Keratinocyte (primary cell): ENCODE results near the gene ACOT7. TPM values are rescaled to one million over a fixed set of nuclear protein-coding genes. Genes with fewer than 3 reads are reported as not detected.

Experiments used
- DNase-seq: peaks from one replicate; pipeline ENCODE4 v3.0.0-alpha.2; 2011; ENCODE audit warnings: low read depth, missing footprints, low spot score
- FAIRE-seq: peaks from 2 replicates; lab custom pipeline; 2011; peaks lifted over from hg19 to GRCh38; lab: Jason Lieb, UNC
- H2AFZ ChIP-seq: 2 replicates; pipeline ENCODE4 v1.6.0; 2012; ENCODE audit warnings: low read length, control low read depth, inconsistent platforms; ENCODE audit not compliant: control insufficient read depth
- H3K27ac ChIP-seq: 2 replicates; pipeline ENCODE4 v1.5.1; 2011; ENCODE audit warnings: low read length; ENCODE audit not compliant: control insufficient read depth, insufficient read depth
- H3K27me3 ChIP-seq: 3 replicates; pipeline ENCODE4 v1.6.0; 2011; ENCODE audit warnings: low read length; ENCODE audit not compliant: control insufficient read depth, insufficient read depth; ENCODE audit errors: extremely low read depth
- H3K36me3 ChIP-seq, 2 experiments: 2 replicates in 1 of 2; 3 replicates in 1 of 2; pipeline ENCODE4 v1.5.1; 2011; ENCODE audit warnings: low read length in 2 of 2, mild to moderate bottlenecking in 1 of 2; ENCODE audit not compliant: control insufficient read depth in 2 of 2, insufficient read depth in 2 of 2; ENCODE audit errors: extremely low read depth in 1 of 2
- H3K4me1 ChIP-seq: 3 replicates; pipeline ENCODE4 v1.5.1; 2011; ENCODE audit warnings: low read length; ENCODE audit not compliant: control insufficient read depth, insufficient read depth; ENCODE audit errors: extremely low read depth
- H3K4me2 ChIP-seq: 3 replicates; pipeline ENCODE4 v1.6.0; 2011; ENCODE audit warnings: low read depth, low read length; ENCODE audit not compliant: control insufficient read depth, insufficient read depth; ENCODE audit errors: extremely low read depth
- H3K4me3 ChIP-seq, 3 experiments: fragments of 200-600 bp in 1 of 3; sonication (generic) in 1 of 3; 2 replicates in 2 of 3; 3 replicates in 1 of 3; pipeline ENCODE4 v1.5.1; 2011 to 2016; ENCODE audit warnings: low read length in 3 of 3, mild to moderate bottlenecking in 3 of 3, control low read depth in 2 of 3, inconsistent platforms in 1 of 3, low read depth in 1 of 3, mixed read lengths in 1 of 3, mixed run types in 1 of 3, moderate library complexity in 1 of 3; ENCODE audit not compliant: control insufficient read depth in 2 of 3, insufficient read depth in 2 of 3; ENCODE audit errors: extremely low read depth in 1 of 3
- H3K79me2 ChIP-seq: 2 replicates; pipeline ENCODE4 v1.6.0; 2012; ENCODE audit warnings: low read length; ENCODE audit not compliant: control insufficient read depth, insufficient read depth
- H3K9ac ChIP-seq: 3 replicates; pipeline ENCODE4 v1.6.0; 2011; ENCODE audit warnings: low read length; ENCODE audit not compliant: control insufficient read depth, insufficient read depth; ENCODE audit errors: extremely low read depth
- H3K9me1 ChIP-seq: 3 replicates; pipeline ENCODE4 v1.6.0; 2011; ENCODE audit warnings: low read length; ENCODE audit not compliant: control insufficient read depth, insufficient read depth; ENCODE audit errors: extremely low read depth
- H3K9me3 ChIP-seq: 2 replicates; pipeline ENCODE4 v1.5.1; 2012; ENCODE audit warnings: low read depth, low read length; ENCODE audit not compliant: control insufficient read depth
- H4K20me1 ChIP-seq: 3 replicates; pipeline ENCODE4 v1.6.0; 2011; ENCODE audit warnings: low read length; ENCODE audit not compliant: control insufficient read depth, insufficient read depth; ENCODE audit errors: extremely low read depth
- CTCF ChIP-seq, 3 experiments: IDR thresholded peaks in 1 of 3; conservative IDR thresholded peaks in 1 of 3; optimal IDR thresholded peaks in 1 of 3; 2 replicates in 2 of 3; 3 replicates in 1 of 3; pipeline versions ENCODE3 to v1.5.1; 2011; ENCODE audit warnings: low read length in 3 of 3, mild to moderate bottlenecking in 3 of 3, moderate library complexity in 2 of 3, control low read depth in 1 of 3, inconsistent platforms in 1 of 3; ENCODE audit not compliant: insufficient read depth in 2 of 3; ENCODE audit errors: extremely low read depth in 1 of 3
- EZH2 ChIP-seq: IDR thresholded peaks from one replicate; pipeline ENCODE4 v1.6.1; 2012; ENCODE audit warnings: inconsistent platforms, mild to moderate bottlenecking, low read length, moderate library complexity
- dilution Hi-C: fragments of 300-500 bp; cut with MboI; formaldehyde crosslinking; loops from one replicate; pipeline ENCODE4 v1.7.0; 2020; ENCODE audit warnings: low sequenced_read_pairs; ENCODE audit not compliant: extremely low pct_ligation_motif_present
- polyA plus RNA-seq, 5 experiments: library from polyadenylated mRNA; depleted of rRNA in 3 of 5; stranded (reverse) in 3 of 5; stranded (forward) in 1 of 5; unstranded in 1 of 5; fragments of >200 nt; gene quantifications; 1 replicate in 1 of 5; 2 replicates in 3 of 5; 3 replicates in 1 of 5; pipeline versions ENCODE4 v1.2.1 to v1.2.3, GENCODE V29; 2011 to 2012; ENCODE audit warnings: missing spikeins in 2 of 5, low read depth in 1 of 5, low replicate concordance in 1 of 5

The ACOT7 gene
- polyA plus RNA-seq, 1 donor (not counting 4 experiments of a cell fraction or from before 2014, with no cell fraction given), result 226 TPM

- no peaks in the 10 kb centered on the region for H4K20me1 ChIP-seq
- H2AFZ ChIP-seq, result no peak overlapping the region
- FAIRE-seq, result no peak
- H3K9me1 ChIP-seq, result no peaks in the 10 kb centered on the region
- no peak overlapping the region for H3K4me2 ChIP-seq
- dilution Hi-C loops, result no loop called here
- no peak overlapping the region for H3K4me3 ChIP-seq
- H3K9me3 ChIP-seq, result no peaks in the 10 kb centered on the region
- peaks cover 3% of the 10 kb centered on the region for H3K4me1 ChIP-seq
- H3K36me3 ChIP-seq, result no peaks in the 10 kb centered on the region
- DNase-seq, result no peak
- TF ChIP-seq CTCF (optimal IDR thresholded peaks at IDR 0.05 in 1 of 3, IDR thresholded peaks at IDR 0.05 in 1 of 3, conservative IDR thresholded peaks at IDR 0.05 in 1 of 3; ENCODE audit: extremely low read depth in 1 of 3, insufficient read depth in 2 of 3, low read length in 3 of 3), result no peak
- TF ChIP-seq EZH2, result no peak
- H3K79me2 ChIP-seq, result no peaks in the 10 kb centered on the region
- H3K27ac ChIP-seq, result no peak overlapping the region
- H3K9ac ChIP-seq, result no peak overlapping the region
- H3K27me3 ChIP-seq, result no peaks in the 10 kb centered on the region
Observed at GRCh38 chr1:6408023-6408422, 14.5 kb upstream of the ACOT7 start.

GRCh38 chr1:6401673-6402072 lies 8.1 kb upstream of the ACOT7 start:
- Histone ChIP-seq H3K4me2 (no peak overlapping the region), H3K9ac (no peak overlapping the region), H2AFZ (no peak overlapping the region), H3K79me2 (no peaks in the 10 kb centered on the region), H3K9me3 (no peaks in the 10 kb centered on the region), H3K4me1 (no peaks in the 10 kb centered on the region), H4K20me1 (no peaks in the 10 kb centered on the region), H3K27ac (no peak overlapping the region), H3K36me3 (no peaks in the 10 kb centered on the region), H3K9me1 (no peaks in the 10 kb centered on the region), H3K4me3 (no peak overlapping the region), H3K27me3 (no peaks in the 10 kb centered on the region)
- no peak for FAIRE-seq
- DNase-seq, result no peak
- dilution Hi-C loops, result no loop called here
- no peak for TF ChIP-seq EZH2
- no peak for TF ChIP-seq CTCF (optimal IDR thresholded peaks at IDR 0.05 in 1 of 3, IDR thresholded peaks at IDR 0.05 in 1 of 3, conservative IDR thresholded peaks at IDR 0.05 in 1 of 3; ENCODE audit: extremely low read depth in 1 of 3, insufficient read depth in 2 of 3, low read length in 3 of 3)
